A673 (cell line): Measurements from ENCODE around the gene FOS.

Source experiments
- EZH2 ChIP-seq: fragments of 200-600 bp; sonication (generic); IDR thresholded peaks from 2 replicates; pipeline ENCODE4 v1.6.1; 2017; ENCODE audit warnings: borderline replicate concordance, low read depth, mild to moderate bottlenecking, mixed read lengths, antibody characterized with exemption, low read length; ENCODE audit not compliant: poor library complexity, severe bottlenecking
- TF ChIP-seq, protein P1 (sequence below): fragments of 300-800, 200-600 bp; sonication (generic); conservative IDR thresholded peaks from 2 replicates; pipeline ENCODE4 v1.5.1; 2017; ENCODE audit warnings: low read depth, mild to moderate bottlenecking, antibody characterized with exemption, low read length, moderate library complexity, mixed read lengths

DNA sequence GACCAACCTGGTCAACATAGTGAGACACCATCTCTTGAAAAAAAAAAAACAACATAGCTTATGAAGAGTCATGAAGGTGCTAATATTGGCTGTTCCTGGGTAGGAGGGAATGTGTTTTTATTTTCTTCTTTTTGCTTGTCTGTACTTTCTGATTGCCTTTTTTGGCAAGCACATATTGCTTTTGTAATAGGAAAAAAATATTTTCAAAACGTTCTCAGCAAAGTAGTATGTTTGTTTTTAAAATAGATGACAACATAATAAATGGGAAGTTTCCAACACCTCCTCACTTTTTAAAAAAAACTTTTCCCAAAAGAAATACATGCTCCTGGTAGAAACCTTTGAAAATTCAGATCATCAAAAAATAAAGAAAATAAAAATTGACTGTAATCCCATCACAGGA lies 20.9 kb downstream of the FOS start:
- TF ChIP-seq, protein P1, sequence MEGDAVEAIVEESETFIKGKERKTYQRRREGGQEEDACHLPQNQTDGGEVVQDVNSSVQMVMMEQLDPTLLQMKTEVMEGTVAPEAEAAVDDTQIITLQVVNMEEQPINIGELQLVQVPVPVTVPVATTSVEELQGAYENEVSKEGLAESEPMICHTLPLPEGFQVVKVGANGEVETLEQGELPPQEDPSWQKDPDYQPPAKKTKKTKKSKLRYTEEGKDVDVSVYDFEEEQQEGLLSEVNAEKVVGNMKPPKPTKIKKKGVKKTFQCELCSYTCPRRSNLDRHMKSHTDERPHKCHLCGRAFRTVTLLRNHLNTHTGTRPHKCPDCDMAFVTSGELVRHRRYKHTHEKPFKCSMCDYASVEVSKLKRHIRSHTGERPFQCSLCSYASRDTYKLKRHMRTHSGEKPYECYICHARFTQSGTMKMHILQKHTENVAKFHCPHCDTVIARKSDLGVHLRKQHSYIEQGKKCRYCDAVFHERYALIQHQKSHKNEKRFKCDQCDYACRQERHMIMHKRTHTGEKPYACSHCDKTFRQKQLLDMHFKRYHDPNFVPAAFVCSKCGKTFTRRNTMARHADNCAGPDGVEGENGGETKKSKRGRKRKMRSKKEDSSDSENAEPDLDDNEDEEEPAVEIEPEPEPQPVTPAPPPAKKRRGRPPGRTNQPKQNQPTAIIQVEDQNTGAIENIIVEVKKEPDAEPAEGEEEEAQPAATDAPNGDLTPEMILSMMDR = no peak
- TF ChIP-seq EZH2 = no peak
